DND-41 (cell line): ENCODE results near the gene KBTBD4.
A peak's percentile ranks its signal among the peaks of the same experiment; 100 is the strongest.

Source experiments
- ATAC-seq: fragments of 200-7000 bp; cut with Tn5 transposase; 3 replicates; pipeline ENCODE4 v1.9.1; 2021; ENCODE audit warnings: low read depth; ENCODE audit not compliant: insufficient read depth
- DNase-seq: peaks from one replicate; pipeline ENCODE4 v3.0.0-alpha.2; 2020
- H2AFZ ChIP-seq: 2 replicates; pipeline ENCODE4 v1.6.0; 2012; ENCODE audit warnings: low read depth, low read length
- H3K27ac ChIP-seq: 2 replicates; pipeline ENCODE4 v1.5.1; 2012; ENCODE audit warnings: low read length, inconsistent platforms
- H3K27me3 ChIP-seq: fragments of 200-600 bp; sonication (generic); 2 replicates; pipeline ENCODE4 v1.6.0; 2012; ENCODE audit warnings: low read length, mild to moderate bottlenecking, inconsistent platforms; ENCODE audit not compliant: insufficient read depth, poor library complexity
- H3K36me3 ChIP-seq: 2 replicates; pipeline ENCODE4 v1.5.1; 2012; ENCODE audit warnings: low read length, inconsistent platforms; ENCODE audit not compliant: insufficient read depth
- H3K4me1 ChIP-seq: 2 replicates; pipeline ENCODE4 v1.5.1; 2012; ENCODE audit warnings: mild to moderate bottlenecking, low read length; ENCODE audit not compliant: insufficient read depth
- H3K4me2 ChIP-seq: 2 replicates; pipeline ENCODE4 v1.6.0; 2012; ENCODE audit warnings: mild to moderate bottlenecking, moderate library complexity, low read length, inconsistent platforms; ENCODE audit not compliant: insufficient read depth
- H3K4me3 ChIP-seq, 2 experiments: fragments of 200-600 bp in 1 of 2; shearing (Covaris generic) in 1 of 2; 2 replicates each; pipeline ENCODE4 v1.5.1; 2012 to 2016; ENCODE audit warnings: inconsistent platforms in 2 of 2, low read length in 2 of 2, mild to moderate bottlenecking in 2 of 2, low read depth in 1 of 2, moderate library complexity in 1 of 2
- H3K79me2 ChIP-seq: 2 replicates; pipeline ENCODE4 v1.6.0; 2012; ENCODE audit warnings: low read length, inconsistent platforms; ENCODE audit not compliant: insufficient read depth
- H3K9ac ChIP-seq: 2 replicates; pipeline ENCODE4 v1.6.0; 2012; ENCODE audit warnings: low read depth, mild to moderate bottlenecking, inconsistent platforms, low read length, moderate library complexity
- H3K9me3 ChIP-seq: 2 replicates; pipeline ENCODE4 v1.5.1; 2012; ENCODE audit warnings: low read length, moderate library complexity, mild to moderate bottlenecking, inconsistent platforms; ENCODE audit not compliant: insufficient read depth, severe bottlenecking
- H4K20me1 ChIP-seq: 2 replicates; pipeline ENCODE4 v1.6.0; 2012; ENCODE audit warnings: low read length; ENCODE audit not compliant: insufficient read depth
- CTCF ChIP-seq: IDR thresholded peaks from 2 replicates; pipeline ENCODE4 v1.5.1; 2012; ENCODE audit warnings: borderline replicate concordance, low read length, moderate library complexity, mild to moderate bottlenecking; ENCODE audit not compliant: poor library complexity, severe bottlenecking; ENCODE audit errors: extremely low read depth
- EZH2 ChIP-seq: IDR thresholded peaks from 3 replicates; pipeline ENCODE4 v1.6.1; 2012; ENCODE audit warnings: borderline replicate concordance, low read depth, mild to moderate bottlenecking, moderate library complexity, low read length, inconsistent platforms; ENCODE audit not compliant: severe bottlenecking

Gene KBTBD4

GRCh38 chr11:47587723-47588326 lies 9.1 kb upstream of the KBTBD4 start:
- H3K9me3 ChIP-seq, result no peaks in the 10 kb centered on the region
- no peaks in the 10 kb centered on the region for H3K4me1 ChIP-seq
- no peak overlapping the region for H2AFZ ChIP-seq
- no peaks in the 10 kb centered on the region for H3K79me2 ChIP-seq
- H3K36me3 ChIP-seq, result peaks cover 26% of the 10 kb centered on the region
- H3K4me2 ChIP-seq, result no peak overlapping the region
- no peak for ATAC-seq
- TF ChIP-seq EZH2, result no peak
- TF ChIP-seq CTCF, result no peak
- no peak overlapping the region for H3K27ac ChIP-seq
- H3K27me3 ChIP-seq, result no peaks in the 10 kb centered on the region
- no peak overlapping the region for H3K9ac ChIP-seq
- H3K4me3 ChIP-seq, result no peak overlapping the region
- H4K20me1 ChIP-seq, result 0 out of 2 replicates have a peak, but pooled peaks cover 6% of the 10 kb centered on the region
- DNase-seq, result no peak

GRCh38 chr11:47587039-47587716 lies 8.4 kb upstream of the KBTBD4 start:
- no peak for DNase-seq
- no peak overlapping the region for H2AFZ ChIP-seq
- 0 out of 2 replicates have a peak, but pooled peaks cover 2% of the 10 kb centered on the region for H3K4me1 ChIP-seq
- H4K20me1 ChIP-seq, result peaks cover 6% of the 10 kb centered on the region; the same call in 1 of the 2 replicates
- ATAC-seq, result 0 out of 3 replicates have a peak, but pooled peaks have one; percentile 8
- peaks cover 32% of the 10 kb centered on the region for H3K36me3 ChIP-seq
- no peak overlapping the region for H3K4me3 ChIP-seq
- no peak overlapping the region for H3K9ac ChIP-seq
- H3K79me2 ChIP-seq, result no peaks in the 10 kb centered on the region
- TF ChIP-seq EZH2, result no peak
- no peaks in the 10 kb centered on the region for H3K9me3 ChIP-seq
- H3K27ac ChIP-seq, result no peak overlapping the region
- H3K27me3 ChIP-seq, result no peaks in the 10 kb centered on the region
- no peak overlapping the region for H3K4me2 ChIP-seq

GRCh38 chr11:47586098-47586855 lies 7.5 kb upstream of the KBTBD4 start, which contains the start of gene FAM180B:
FAM180B (plus strand) TSS chr11:47586678; CDS start chr11:47586769, 91 bp downstream.
- no peak within 1 kb of the TSS for H3K9ac ChIP-seq
- H3K27ac ChIP-seq, result no peak within 1 kb of the TSS
- 0 out of 2 replicates have a peak, but pooled peaks cover 10% of the 10 kb centered on the region for H3K4me1 ChIP-seq
- peaks cover 8% of the 10 kb centered on the region; the same call in 1 of the 2 replicates for H3K79me2 ChIP-seq
- peak; percentile 27; the same call in 1 of the 3 replicates for ATAC-seq
- no peak within 1 kb of the TSS for H3K4me2 ChIP-seq
- no peak for DNase-seq
- no peaks in the 10 kb centered on the region for H3K27me3 ChIP-seq
- H3K36me3 ChIP-seq, result peaks cover 41% of the 10 kb centered on the region
- no peak within 1 kb of the TSS for H3K4me3 ChIP-seq
- no peak within 1 kb of the TSS for H2AFZ ChIP-seq
- TF ChIP-seq CTCF, result no peak
- H4K20me1 ChIP-seq, result peaks cover 8% of the 10 kb centered on the region; the same call in 1 of the 2 replicates
- H3K9me3 ChIP-seq, result no peaks in the 10 kb centered on the region
